ENCODE data around the gene NET1. TPM values are rescaled to one million over a fixed set of nuclear protein-coding genes. Genes with fewer than 3 reads are reported as not detected.
A peak's percentile ranks its signal among the peaks of the same experiment; 100 is the strongest.

Gene NET1
- total RNA-seq, 6 experiments from 2014 or later, result 23.0 to 64.5 (median 38.5) TPM

GRCh38 chr10:5500910-5501309, 88.6 kb downstream of the NET1 start:
- no peaks in the 10 kb centered on the region for H3K4me1 ChIP-seq
- TF ChIP-seq CTCF (IDR thresholded peaks at IDR 0.05), result no peak
- no peak for TF ChIP-seq POLR2A (IDR thresholded peaks at IDR 0.05)
- H3K4me3 ChIP-seq, result no peak overlapping the region
- H3K36me3 ChIP-seq, result no peaks in the 10 kb centered on the region
- WGBS (ENCODE audit: insufficient coverage, low coverage, low lambda C conversion rate, missing lambda C conversion rate), result 60% methylated on average over 4 of the region's 5 CpGs
- H3K27me3 ChIP-seq, result no peaks in the 10 kb centered on the region
- no peaks in the 10 kb centered on the region for H3K9me3 ChIP-seq
- H3K27ac ChIP-seq, result no peak overlapping the region
- DNase-seq (peak in 1 of 3 donors; percentile 18), ATAC-seq (no peak)
- intact Hi-C loops (cut with DNase I), result no loop called here

GRCh38 chr10:5502061-5502521, 89.7 kb downstream of the NET1 start:
- ATAC-seq, result no peak
- Histone ChIP-seq H3K9me3 (no peaks in the 10 kb centered on the region), H3K27me3 (no peaks in the 10 kb centered on the region), H3K27ac (no peak overlapping the region), H3K4me1 (no peaks in the 10 kb centered on the region), H3K4me3 (no peak overlapping the region), H3K36me3 (no peaks in the 10 kb centered on the region)
- DNase-seq, result no peak
- intact Hi-C loops (cut with DNase I), result no loop called here
- WGBS (ENCODE audit: insufficient coverage, low coverage, low lambda C conversion rate, missing lambda C conversion rate), result 69% methylated on average over 6 of the region's 12 CpGs
- TF ChIP-seq POLR2A (IDR thresholded peaks at IDR 0.05) (no peak), CTCF (IDR thresholded peaks at IDR 0.05) (no peak)

- intact Hi-C loops (cut with DNase I), result no loop called here
- WGBS (ENCODE audit: insufficient coverage, low coverage, low lambda C conversion rate, missing lambda C conversion rate), result 60% methylated on average over 1 of the region's 14 CpGs
- Histone ChIP-seq H3K4me1 (no peaks in the 10 kb centered on the region), H3K9me3 (no peaks in the 10 kb centered on the region), H3K36me3 (no peaks in the 10 kb centered on the region), H3K27me3 (no peaks in the 10 kb centered on the region), H3K4me3 (no peak overlapping the region), H3K27ac (no peak overlapping the region)
- ATAC-seq (no peak), DNase-seq (no peak)
- TF ChIP-seq POLR2A (IDR thresholded peaks at IDR 0.05), result no peak
- TF ChIP-seq CTCF (IDR thresholded peaks at IDR 0.05), result no peak
These were observed 90.5 kb downstream of the NET1 start for GRCh38 chr10:5502571-5503476.

- no peak for TF ChIP-seq POLR2A (IDR thresholded peaks at IDR 0.05)
- Histone ChIP-seq H3K4me1 (no peaks in the 10 kb centered on the region), H3K27ac (no peak overlapping the region), H3K9me3 (no peaks in the 10 kb centered on the region), H3K27me3 (no peaks in the 10 kb centered on the region), H3K4me3 (no peak overlapping the region), H3K36me3 (no peaks in the 10 kb centered on the region)
- intact Hi-C loops (cut with DNase I), result no loop called here
- ATAC-seq (peak in 2 of 4 donors; percentile 15 to 42), DNase-seq (no peak)
- WGBS (ENCODE audit: insufficient coverage, low coverage, low lambda C conversion rate, missing lambda C conversion rate), result 76% methylated on average over 3 of the region's 3 CpGs
These were observed 91.1 kb downstream of the NET1 start for GRCh38 chr10:5503477-5503835.
